AG10803 (cell line): Measurements from ENCODE around the gene CNTNAP2.

Experiments used
- DNase-seq: peaks from one replicate; pipeline ENCODE4 v3.0.0; 2010; ENCODE audit warnings: low read depth
- H3K4me3 ChIP-seq: 2 replicates; pipeline ENCODE4 v1.5.1; 2011; ENCODE audit warnings: mild to moderate bottlenecking, low read length, control low read depth
- TF ChIP-seq, protein P1 (sequence below): conservative IDR thresholded peaks from 2 replicates; pipeline ENCODE4 v1.5.1; 2011; ENCODE audit warnings: mild to moderate bottlenecking, low read length, control low read depth, inconsistent platforms

Gene CNTNAP2

DNA sequence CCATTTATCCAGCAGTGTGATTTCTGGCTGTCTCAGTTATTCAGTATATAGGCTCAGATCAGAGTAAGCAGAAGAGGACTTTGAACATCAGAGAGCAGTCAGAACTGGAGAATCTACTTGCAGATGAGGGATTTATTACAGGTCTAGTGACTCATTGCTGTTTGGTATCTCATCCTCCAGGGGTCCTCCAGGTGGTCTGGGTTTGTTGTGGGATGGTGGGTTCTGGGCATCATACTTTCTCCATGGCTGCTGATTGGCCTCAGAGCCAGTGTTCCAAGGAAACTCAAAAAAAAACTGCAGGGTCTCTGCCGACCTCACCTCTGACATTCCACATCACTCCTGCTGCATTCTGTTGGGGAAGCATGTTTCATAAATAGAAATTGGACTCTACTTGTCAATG lies 214.8 kb downstream of the CNTNAP2 start:
- no peak for DNase-seq
- TF ChIP-seq, protein P1, sequence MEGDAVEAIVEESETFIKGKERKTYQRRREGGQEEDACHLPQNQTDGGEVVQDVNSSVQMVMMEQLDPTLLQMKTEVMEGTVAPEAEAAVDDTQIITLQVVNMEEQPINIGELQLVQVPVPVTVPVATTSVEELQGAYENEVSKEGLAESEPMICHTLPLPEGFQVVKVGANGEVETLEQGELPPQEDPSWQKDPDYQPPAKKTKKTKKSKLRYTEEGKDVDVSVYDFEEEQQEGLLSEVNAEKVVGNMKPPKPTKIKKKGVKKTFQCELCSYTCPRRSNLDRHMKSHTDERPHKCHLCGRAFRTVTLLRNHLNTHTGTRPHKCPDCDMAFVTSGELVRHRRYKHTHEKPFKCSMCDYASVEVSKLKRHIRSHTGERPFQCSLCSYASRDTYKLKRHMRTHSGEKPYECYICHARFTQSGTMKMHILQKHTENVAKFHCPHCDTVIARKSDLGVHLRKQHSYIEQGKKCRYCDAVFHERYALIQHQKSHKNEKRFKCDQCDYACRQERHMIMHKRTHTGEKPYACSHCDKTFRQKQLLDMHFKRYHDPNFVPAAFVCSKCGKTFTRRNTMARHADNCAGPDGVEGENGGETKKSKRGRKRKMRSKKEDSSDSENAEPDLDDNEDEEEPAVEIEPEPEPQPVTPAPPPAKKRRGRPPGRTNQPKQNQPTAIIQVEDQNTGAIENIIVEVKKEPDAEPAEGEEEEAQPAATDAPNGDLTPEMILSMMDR: no peak

DNA sequence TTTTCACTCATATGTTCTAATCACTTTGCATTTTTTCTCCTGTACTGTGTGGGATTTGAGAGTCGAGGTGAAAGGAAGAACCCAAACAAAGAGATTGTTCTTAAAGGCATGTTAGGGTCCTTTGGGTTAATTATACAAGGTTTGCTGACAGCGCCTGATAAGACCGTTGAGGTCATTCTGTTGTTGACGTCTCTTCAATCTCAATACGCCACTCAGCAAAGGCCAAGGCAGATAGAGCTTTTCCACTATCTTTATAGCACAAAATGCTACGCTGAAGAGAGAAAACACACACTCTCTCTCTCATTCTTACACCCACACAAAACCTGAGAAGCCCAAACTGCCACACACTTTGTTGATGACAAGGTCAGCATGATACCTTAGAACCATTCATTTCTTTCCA lies 228.7 kb downstream of the CNTNAP2 start:
- TF ChIP-seq, protein P1: no peak
- H3K4me3 ChIP-seq: no peak overlapping the region
- no peak for DNase-seq

More for the DNA sequence above, 214.8 kb downstream of the CNTNAP2 start:
- H3K4me3 ChIP-seq: no peak overlapping the region

DNA sequence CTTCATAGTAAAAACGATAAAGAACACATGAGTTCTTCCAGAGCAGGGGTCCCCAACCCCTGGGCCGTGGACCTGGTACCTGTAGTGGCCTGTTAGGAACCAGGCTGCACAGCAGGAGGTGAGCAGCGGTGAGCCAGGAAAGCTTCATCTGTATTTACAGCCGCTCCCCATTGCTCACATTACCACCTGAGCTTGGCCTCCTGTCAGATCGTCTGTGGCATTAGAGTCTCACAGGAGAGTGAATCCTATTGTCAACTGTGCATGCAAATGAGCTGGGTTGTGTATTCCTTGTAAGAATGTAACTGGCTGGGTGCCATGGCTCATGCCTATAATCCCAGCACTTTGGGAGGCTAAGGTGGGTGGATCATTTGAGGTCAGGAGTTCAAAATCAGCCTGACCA lies 229.5 kb downstream of the CNTNAP2 start:
- TF ChIP-seq, protein P1: no peak
- H3K4me3 ChIP-seq: no peak overlapping the region
- no peak for DNase-seq

DNA sequence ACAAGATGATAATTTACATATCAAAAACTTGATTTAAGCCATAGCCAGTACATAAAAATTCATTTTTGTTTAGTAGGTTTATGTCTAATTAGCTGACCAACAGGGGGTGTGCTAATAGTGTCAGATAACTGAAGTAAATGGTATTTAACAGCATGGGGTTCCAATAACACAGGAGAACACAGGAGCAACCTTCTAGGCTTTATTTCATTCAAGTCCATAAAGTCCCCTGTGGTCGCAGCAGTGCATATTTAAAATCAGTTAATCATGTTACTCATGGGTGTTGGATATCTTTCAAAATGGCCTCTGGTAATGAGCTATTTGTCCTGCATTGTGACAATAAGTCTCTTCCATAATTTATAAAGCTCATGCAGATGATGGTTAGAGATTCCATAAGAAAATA lies 238.6 kb downstream of the CNTNAP2 start:
- no peak overlapping the region for H3K4me3 ChIP-seq
- TF ChIP-seq, protein P1: no peak
- DNase-seq: no peak

DNA sequence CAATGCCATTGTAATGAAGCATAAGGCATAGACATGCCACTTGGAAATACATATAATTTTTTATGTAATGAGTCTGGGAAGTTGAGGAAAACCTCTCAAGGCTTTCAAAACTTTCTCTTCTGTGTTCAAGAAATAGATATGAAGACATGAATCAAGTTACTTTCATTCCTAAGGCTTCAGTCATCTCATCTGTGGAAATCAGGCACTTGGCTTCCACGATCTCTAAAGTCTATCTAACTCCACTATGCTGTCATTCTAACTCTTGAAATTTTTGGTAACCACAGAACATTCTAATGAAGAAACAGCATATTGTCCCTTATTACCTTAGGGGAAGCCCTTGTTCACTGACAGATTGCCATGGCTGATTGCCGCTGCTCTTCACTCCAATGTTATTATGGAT lies 242.6 kb downstream of the CNTNAP2 start:
- no peak for DNase-seq
- TF ChIP-seq, protein P1: no peak
- H3K4me3 ChIP-seq: no peak overlapping the region

DNA sequence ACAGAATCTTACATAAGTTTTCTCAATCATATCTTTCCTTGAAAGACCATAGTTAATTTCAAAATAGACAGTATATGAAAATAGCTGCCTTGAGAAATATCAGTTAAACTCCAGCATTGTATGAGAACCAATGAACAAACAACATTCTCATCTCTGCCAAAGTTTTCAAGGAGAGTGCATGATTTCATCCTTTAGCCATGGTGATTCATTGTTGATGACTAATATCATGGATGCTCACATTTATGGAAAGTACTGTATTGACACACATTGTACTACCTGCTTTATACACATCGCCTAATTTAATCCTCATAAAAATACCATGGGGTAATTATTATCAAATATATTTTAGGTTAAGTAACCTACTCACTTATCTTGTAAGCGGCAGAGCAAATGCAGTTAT lies 250.3 kb downstream of the CNTNAP2 start:
- DNase-seq: no peak
- H3K4me3 ChIP-seq: no peak overlapping the region
- TF ChIP-seq, protein P1: no peak

DNA sequence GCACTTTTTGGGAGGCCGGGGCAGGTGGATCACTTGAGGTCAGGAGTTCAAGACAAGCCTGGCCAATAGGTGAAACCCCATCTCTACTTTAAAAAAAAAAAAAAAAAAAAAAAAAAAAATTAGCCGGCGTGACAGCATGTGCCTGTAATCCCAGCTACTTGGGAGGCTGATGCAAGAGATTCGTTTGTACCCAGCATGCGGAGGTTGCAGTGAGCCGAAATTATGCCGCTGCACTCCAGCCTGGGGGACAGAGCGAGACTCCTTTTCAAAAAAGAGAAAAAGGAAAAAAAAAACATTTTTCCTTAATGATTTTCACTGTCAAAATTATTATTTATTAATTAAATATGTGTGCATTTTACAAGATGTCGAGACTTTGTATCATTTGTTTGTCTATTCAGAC lies 253.6 kb downstream of the CNTNAP2 start:
- DNase-seq: no peak
- H3K4me3 ChIP-seq: no peak overlapping the region
- TF ChIP-seq, protein P1: no peak
